Measurements from ENCODE around the gene LOXL4.

DNA sequence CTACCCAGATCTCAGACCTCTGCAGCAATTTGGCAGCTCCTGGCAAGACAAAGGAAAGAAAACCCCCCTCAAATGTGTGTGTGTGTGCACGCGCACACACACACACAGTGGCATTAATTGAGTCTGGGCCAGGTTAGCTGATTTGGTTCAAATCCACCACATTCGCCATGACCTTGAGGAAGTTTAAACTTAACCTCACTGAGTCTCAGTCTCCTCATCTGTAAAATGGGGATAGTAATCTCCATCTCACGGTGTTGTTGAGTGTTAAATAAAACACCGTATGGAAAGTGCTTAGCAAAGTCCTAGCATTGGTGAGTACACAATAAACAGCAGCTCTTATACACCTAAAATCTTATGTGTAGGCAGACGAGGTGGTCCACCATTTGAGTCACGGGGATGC lies 4.9 kb downstream of the LOXL4 start:
- no peak for TF ChIP-seq EZH2 (IDR thresholded peaks at IDR 0.05; ENCODE audit: borderline replicate concordance, low read depth, low read length, poor library complexity, severe bottlenecking)
- TF ChIP-seq, protein P1, sequence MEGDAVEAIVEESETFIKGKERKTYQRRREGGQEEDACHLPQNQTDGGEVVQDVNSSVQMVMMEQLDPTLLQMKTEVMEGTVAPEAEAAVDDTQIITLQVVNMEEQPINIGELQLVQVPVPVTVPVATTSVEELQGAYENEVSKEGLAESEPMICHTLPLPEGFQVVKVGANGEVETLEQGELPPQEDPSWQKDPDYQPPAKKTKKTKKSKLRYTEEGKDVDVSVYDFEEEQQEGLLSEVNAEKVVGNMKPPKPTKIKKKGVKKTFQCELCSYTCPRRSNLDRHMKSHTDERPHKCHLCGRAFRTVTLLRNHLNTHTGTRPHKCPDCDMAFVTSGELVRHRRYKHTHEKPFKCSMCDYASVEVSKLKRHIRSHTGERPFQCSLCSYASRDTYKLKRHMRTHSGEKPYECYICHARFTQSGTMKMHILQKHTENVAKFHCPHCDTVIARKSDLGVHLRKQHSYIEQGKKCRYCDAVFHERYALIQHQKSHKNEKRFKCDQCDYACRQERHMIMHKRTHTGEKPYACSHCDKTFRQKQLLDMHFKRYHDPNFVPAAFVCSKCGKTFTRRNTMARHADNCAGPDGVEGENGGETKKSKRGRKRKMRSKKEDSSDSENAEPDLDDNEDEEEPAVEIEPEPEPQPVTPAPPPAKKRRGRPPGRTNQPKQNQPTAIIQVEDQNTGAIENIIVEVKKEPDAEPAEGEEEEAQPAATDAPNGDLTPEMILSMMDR (conservative IDR thresholded peaks at IDR 0.05; ENCODE audit: low read depth, low read length) = no peak

All from A673 (cell line).